ENCODE results near the gene XPNPEP2.

GRCh38 chrX:129761596-129761995 is 22.8 kb downstream of the XPNPEP2 start:
- TF ChIP-seq CTCF (IDR thresholded peaks at IDR 0.05) (no peak), EP300 (IDR thresholded peaks at IDR 0.05) (no peak), POLR2A (IDR thresholded peaks at IDR 0.05) (no peak)

Data from stomach (tissue), 4 donors.